K562 (cell line): Measurements from ENCODE around the gene SEC24A. TPM values are rescaled to one million over a fixed set of nuclear protein-coding genes. Genes with fewer than 3 reads are reported as not detected.

Experiments
- ARHGAP35 ChIP-seq: fragments of 450-650 bp; IDR thresholded peaks from 2 replicates; pipeline ENCODE4 v1.6.1; 2018; ENCODE audit not compliant: partially characterized antibody
- C11orf30 ChIP-seq: fragments of 450-650 bp; IDR thresholded peaks from 2 replicates; pipeline ENCODE4 v1.6.1; 2016; ENCODE audit warnings: low read depth, mild to moderate bottlenecking
- E2F5 ChIP-seq: sonication (generic); formaldehyde crosslinking; IDR thresholded peaks from 2 replicates; pipeline ENCODE4 v1.8.0; 2022; ENCODE audit warnings: mild to moderate bottlenecking, missing genetic modification reagents
- ETS1 ChIP-seq: conservative IDR thresholded peaks from 2 replicates; pipeline ENCODE4 v1.6.1; 2011; ENCODE audit warnings: low read depth, mild to moderate bottlenecking, low read length; ENCODE audit not compliant: control insufficient read depth
- ID3 ChIP-seq, 2 experiments: fragments of 250-450 bp in 1 of 2; fragments of 450-650 bp in 1 of 2; sonication (Bioruptor Pico) in 1 of 2; IDR thresholded peaks; 2 replicates each; pipeline versions ENCODE4 v1.6.1 to v1.8.0; 2016 to 2021; ENCODE audit warnings: mild to moderate bottlenecking in 2 of 2, moderate library complexity in 2 of 2, missing compliant biosample characterization in 1 of 2, missing genetic modification characterization in 1 of 2
- JUN ChIP-seq, 2 experiments: sonication (generic) in 1 of 2; formaldehyde crosslinking in 1 of 2; IDR thresholded peaks; 2 replicates each; pipeline versions ENCODE4 v1.6.1 to v1.8.0; 2012 to 2022; ENCODE audit warnings: borderline replicate concordance in 2 of 2, mild to moderate bottlenecking in 2 of 2, improper control_type of control experiment in 1 of 2, low read depth in 1 of 2, low read length in 1 of 2, missing genetic modification reagents in 1 of 2
- JUND ChIP-seq, 2 experiments: IDR thresholded peaks; 2 replicates in 1 of 2; 3 replicates in 1 of 2; pipeline ENCODE4 v1.6.1; 2011; ENCODE audit warnings: borderline replicate concordance in 2 of 2, low read depth in 2 of 2, low read length in 2 of 2, improper control_type of control experiment in 1 of 2, missing biosample characterization in 1 of 2, missing genetic modification characterization in 1 of 2, missing genetic modification reagents in 1 of 2
- KDM1A ChIP-seq, 2 experiments: fragments of 450-650 bp; IDR thresholded peaks; 2 replicates each; pipeline ENCODE4 v1.6.1; 2016; ENCODE audit warnings: mild to moderate bottlenecking in 2 of 2
- POLR2AphosphoS5 ChIP-seq: IDR thresholded peaks from 2 replicates; pipeline ENCODE4 v1.6.1; 2011; ENCODE audit warnings: mild to moderate bottlenecking, low read depth, low read length, moderate library complexity; ENCODE audit not compliant: control insufficient read depth, insufficient read depth
- TAF9B ChIP-seq: fragments of 450-650 bp; IDR thresholded peaks from 2 replicates; pipeline ENCODE4 v1.6.1; 2018; ENCODE audit warnings: mild to moderate bottlenecking; ENCODE audit not compliant: partially characterized antibody
- TBP ChIP-seq: optimal IDR thresholded peaks from 2 replicates; pipeline ENCODE3; 2011; ENCODE audit warnings: low read depth, low read length, improper control_type of control experiment
- ZFP36 ChIP-seq: fragments of 150-350 bp; IDR thresholded peaks from 2 replicates; pipeline ENCODE4 v1.6.1; 2018; ENCODE audit warnings: low read length, low read depth; ENCODE audit not compliant: partially characterized antibody
- ZNF197 ChIP-seq: fragments of 200-800 bp; sonication (Bioruptor generic); IDR thresholded peaks from 2 replicates; pipeline ENCODE4 v1.6.1; 2016; ENCODE audit warnings: low read depth, missing genetic modification characterization, missing compliant biosample characterization
- ZNF75A ChIP-seq: fragments of 450-650 bp; formaldehyde crosslinking; IDR thresholded peaks from 2 replicates; pipeline ENCODE4 v1.4.0; 2020; ENCODE audit warnings: mild to moderate bottlenecking
- polyA plus RNA-seq, 8 experiments: library from polyadenylated mRNA; depleted of rRNA in 4 of 8; stranded (reverse) in 5 of 8; unstranded in 3 of 8; fragments of >200 nt; fragmentation: Nextera tagmentation in 2 of 8; fragmentation: Illumina TruSeq in 1 of 8; extraction: Ambion mirVana in 2 of 8; extraction: Trizol in 1 of 8; gene quantifications; 2 replicates each; pipeline versions ENCODE4 v1.2.1 to v1.2.3, GENCODE V29; 2011 to 2014; ENCODE audit warnings: inconsistent platforms in 1 of 8, missing spikeins in 1 of 8
- total RNA-seq, 7 experiments: library from RNA; depleted of rRNA in 6 of 7; stranded (reverse); fragments of >200 nt in 6 of 7; fragmentation: Illumina TruSeq in 2 of 7; extraction: Trizol in 2 of 7; gene quantifications; 2 replicates each; pipeline versions ENCODE4 v1.2.1 to v1.2.3, GENCODE V29; 2011 to 2021; ENCODE audit warnings: low replicate concordance in 1 of 7
- TF ChIP-seq, protein P1 (sequence below): fragments of 450-650 bp; IDR thresholded peaks from 2 replicates; pipeline ENCODE4 v1.6.1; 2014; ENCODE audit warnings: low read depth, mild to moderate bottlenecking, moderate library complexity, borderline replicate concordance
- TF ChIP-seq, protein P2 (sequence below), 2 experiments: fragments of 450-650 bp; conservative IDR thresholded peaks; 2 replicates each; pipeline ENCODE4 v1.6.1; 2017; ENCODE audit warnings: mild to moderate bottlenecking in 2 of 2, moderate library complexity in 2 of 2

The SEC24A gene
- total and polyA plus RNA-seq, 9 of the 15 experiments (the other 6 are each of a cell fraction or from before 2014, with no cell fraction given) = 7.9 to 36.5 (median 17.5) TPM

- TF ChIP-seq, protein P1, sequence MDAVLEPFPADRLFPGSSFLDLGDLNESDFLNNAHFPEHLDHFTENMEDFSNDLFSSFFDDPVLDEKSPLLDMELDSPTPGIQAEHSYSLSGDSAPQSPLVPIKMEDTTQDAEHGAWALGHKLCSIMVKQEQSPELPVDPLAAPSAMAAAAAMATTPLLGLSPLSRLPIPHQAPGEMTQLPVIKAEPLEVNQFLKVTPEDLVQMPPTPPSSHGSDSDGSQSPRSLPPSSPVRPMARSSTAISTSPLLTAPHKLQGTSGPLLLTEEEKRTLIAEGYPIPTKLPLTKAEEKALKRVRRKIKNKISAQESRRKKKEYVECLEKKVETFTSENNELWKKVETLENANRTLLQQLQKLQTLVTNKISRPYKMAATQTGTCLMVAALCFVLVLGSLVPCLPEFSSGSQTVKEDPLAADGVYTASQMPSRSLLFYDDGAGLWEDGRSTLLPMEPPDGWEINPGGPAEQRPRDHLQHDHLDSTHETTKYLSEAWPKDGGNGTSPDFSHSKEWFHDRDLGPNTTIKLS = peak; percentile 90
- TF ChIP-seq ZNF75A (no peak), ETS1 (peak; percentile 41; the same call in 1 of the 2 replicates), TAF9B (peak; percentile 93), ID3 (CRISPR knock-in tag; IDR thresholded peaks at IDR 0.05) (no peak), ID3 (tag; IDR thresholded peaks at IDR 0.05) (0 out of 2 replicates have a peak, but pooled peaks have one; percentile 35), POLR2AphosphoS5 (peak; percentile 85), ARHGAP35 (no peak), ZFP36 (peak; percentile 92), ZNF197 (CRISPR knock-in tag) (no peak), C11orf30 (peak; percentile 98), JUND (IDR thresholded peaks at IDR 0.05; ENCODE audit: borderline replicate concordance, low read depth, low read length) (peak; percentile 47), JUND (tag; IDR thresholded peaks at IDR 0.05; ENCODE audit: borderline replicate concordance, low read depth, low read length) (no peak; the same call in 2 of the 3 replicates), KDM1A (IDR thresholded peaks at IDR 0.05) (peak in 1 of 2 experiments; percentile 50; a peak in 1 of 4 replicates), JUN (IDR thresholded peaks at IDR 0.05; ENCODE audit: borderline replicate concordance, low read depth, low read length) (peak; percentile 49; the same call in 1 of the 2 replicates), JUN (CRISPR knock-in tag; IDR thresholded peaks at IDR 0.05; ENCODE audit: borderline replicate concordance) (peak; percentile 47; the same call in 1 of the 2 replicates), E2F5 (peak; percentile 39; the same call in 1 of the 2 replicates), TBP (peak; percentile 94)
- TF ChIP-seq, protein P2, sequence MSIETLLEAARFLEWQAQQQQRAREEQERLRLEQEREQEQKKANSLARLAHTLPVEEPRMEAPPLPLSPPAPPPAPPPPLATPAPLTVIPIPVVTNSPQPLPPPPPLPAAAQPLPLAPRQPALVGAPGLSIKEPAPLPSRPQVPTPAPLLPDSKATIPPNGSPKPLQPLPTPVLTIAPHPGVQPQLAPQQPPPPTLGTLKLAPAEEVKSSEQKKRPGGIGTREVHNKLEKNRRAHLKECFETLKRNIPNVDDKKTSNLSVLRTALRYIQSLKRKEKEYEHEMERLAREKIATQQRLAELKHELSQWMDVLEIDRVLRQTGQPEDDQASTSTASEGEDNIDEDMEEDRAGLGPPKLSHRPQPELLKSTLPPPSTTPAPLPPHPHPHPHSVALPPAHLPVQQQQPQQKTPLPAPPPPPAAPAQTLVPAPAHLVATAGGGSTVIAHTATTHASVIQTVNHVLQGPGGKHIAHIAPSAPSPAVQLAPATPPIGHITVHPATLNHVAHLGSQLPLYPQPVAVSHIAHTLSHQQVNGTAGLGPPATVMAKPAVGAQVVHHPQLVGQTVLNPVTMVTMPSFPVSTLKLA (conservative IDR thresholded peaks at IDR 0.05) = peak; percentile 88 to 95
Measured at GRCh38 chr5:134758504-134759341, 110.1 kb downstream of the SEC24A start, which contains the start of gene DDX46 (continued).
